ENCODE results near the gene DAND5. TPM values are rescaled to one million over a fixed set of nuclear protein-coding genes. Genes with fewer than 3 reads are reported as not detected.

Gene DAND5
- total and polyA plus RNA-seq, 10 of the 15 experiments (the other 5 are each of a cell fraction or from before 2014, with no cell fraction given): 0.06 to 0.15 (median 0.12) TPM; not detected in 5

- TF ChIP-seq RAD51 (IDR thresholded peaks at IDR 0.05): no peak
- TF ChIP-seq PRDM15 (CRISPR knock-in tag; IDR thresholded peaks at IDR 0.05): no peak
- no peak for TF ChIP-seq FOXK2 (IDR thresholded peaks at IDR 0.05)
- no peak for TF ChIP-seq WRNIP1 (IDR thresholded peaks at IDR 0.05; ENCODE audit: borderline replicate concordance, low read depth, low read length)
- TF ChIP-seq BCL11A (IDR thresholded peaks at IDR 0.05; ENCODE audit: low read depth, low read length): no peak
- TF ChIP-seq MTA3 (IDR thresholded peaks at IDR 0.05; ENCODE audit: borderline replicate concordance, low read length): no peak
- no peak for TF ChIP-seq MTA2 (IDR thresholded peaks at IDR 0.05; ENCODE audit: low read depth)
- TF ChIP-seq PKNOX1 (IDR thresholded peaks at IDR 0.05): no peak
- TF ChIP-seq SMAD5 (IDR thresholded peaks at IDR 0.05; ENCODE audit: low read depth): no peak
- TF ChIP-seq BCLAF1 (IDR thresholded peaks at IDR 0.05): no peak
- TF ChIP-seq, protein P1, sequence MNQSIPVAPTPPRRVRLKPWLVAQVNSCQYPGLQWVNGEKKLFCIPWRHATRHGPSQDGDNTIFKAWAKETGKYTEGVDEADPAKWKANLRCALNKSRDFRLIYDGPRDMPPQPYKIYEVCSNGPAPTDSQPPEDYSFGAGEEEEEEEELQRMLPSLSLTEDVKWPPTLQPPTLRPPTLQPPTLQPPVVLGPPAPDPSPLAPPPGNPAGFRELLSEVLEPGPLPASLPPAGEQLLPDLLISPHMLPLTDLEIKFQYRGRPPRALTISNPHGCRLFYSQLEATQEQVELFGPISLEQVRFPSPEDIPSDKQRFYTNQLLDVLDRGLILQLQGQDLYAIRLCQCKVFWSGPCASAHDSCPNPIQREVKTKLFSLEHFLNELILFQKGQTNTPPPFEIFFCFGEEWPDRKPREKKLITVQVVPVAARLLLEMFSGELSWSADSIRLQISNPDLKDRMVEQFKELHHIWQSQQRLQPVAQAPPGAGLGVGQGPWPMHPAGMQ (IDR thresholded peaks at IDR 0.05; ENCODE audit: borderline replicate concordance): no peak
- no peak for TF ChIP-seq RELA (IDR thresholded peaks at IDR 0.05; ENCODE audit: borderline replicate concordance, partially characterized antibody)
- TF ChIP-seq, protein P2, sequence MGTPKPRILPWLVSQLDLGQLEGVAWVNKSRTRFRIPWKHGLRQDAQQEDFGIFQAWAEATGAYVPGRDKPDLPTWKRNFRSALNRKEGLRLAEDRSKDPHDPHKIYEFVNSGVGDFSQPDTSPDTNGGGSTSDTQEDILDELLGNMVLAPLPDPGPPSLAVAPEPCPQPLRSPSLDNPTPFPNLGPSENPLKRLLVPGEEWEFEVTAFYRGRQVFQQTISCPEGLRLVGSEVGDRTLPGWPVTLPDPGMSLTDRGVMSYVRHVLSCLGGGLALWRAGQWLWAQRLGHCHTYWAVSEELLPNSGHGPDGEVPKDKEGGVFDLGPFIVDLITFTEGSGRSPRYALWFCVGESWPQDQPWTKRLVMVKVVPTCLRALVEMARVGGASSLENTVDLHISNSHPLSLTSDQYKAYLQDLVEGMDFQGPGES (IDR thresholded peaks at IDR 0.05): no peak
- no peak for TF ChIP-seq NR2C1 (IDR thresholded peaks at IDR 0.05)
- TF ChIP-seq SRF (IDR thresholded peaks at IDR 0.05; ENCODE audit: low read depth in 2 of 2, low read length in 2 of 2): 0 out of 4 replicates have a peak, but pooled peaks of 1 of the 2 experiments have one; percentile 25
- TF ChIP-seq MXI1 (IDR thresholded peaks at IDR 0.05; ENCODE audit: low read depth, low read length): 0 out of 2 replicates have a peak, but pooled peaks have one; percentile 21
- no peak for TF ChIP-seq GABPA (IDR thresholded peaks at IDR 0.05; ENCODE audit: low read depth)
- no peak for TF ChIP-seq EGR1 (IDR thresholded peaks at IDR 0.05; ENCODE audit: borderline replicate concordance in 1 of 2, low read depth in 2 of 2, low read length in 2 of 2)
- 0 out of 2 replicates have a peak, but pooled peaks have one; percentile 12 for TF ChIP-seq CREM (IDR thresholded peaks at IDR 0.05; ENCODE audit: low read depth)
- TF ChIP-seq SMAD1 (IDR thresholded peaks at IDR 0.05; ENCODE audit: low read depth, partially characterized antibody): no peak
- TF ChIP-seq RBBP5 (conservative IDR thresholded peaks at IDR 0.05): no peak
- TF ChIP-seq SMARCA5 (IDR thresholded peaks at IDR 0.05): peak; percentile 73
Measured at GRCh38 chr19:12983542-12984142, 14.3 kb downstream of the DAND5 start (continued).

Data from GM12878 (cell line).